Measurements from ENCODE around the gene CCDC40.

The CCDC40 gene

DNA sequence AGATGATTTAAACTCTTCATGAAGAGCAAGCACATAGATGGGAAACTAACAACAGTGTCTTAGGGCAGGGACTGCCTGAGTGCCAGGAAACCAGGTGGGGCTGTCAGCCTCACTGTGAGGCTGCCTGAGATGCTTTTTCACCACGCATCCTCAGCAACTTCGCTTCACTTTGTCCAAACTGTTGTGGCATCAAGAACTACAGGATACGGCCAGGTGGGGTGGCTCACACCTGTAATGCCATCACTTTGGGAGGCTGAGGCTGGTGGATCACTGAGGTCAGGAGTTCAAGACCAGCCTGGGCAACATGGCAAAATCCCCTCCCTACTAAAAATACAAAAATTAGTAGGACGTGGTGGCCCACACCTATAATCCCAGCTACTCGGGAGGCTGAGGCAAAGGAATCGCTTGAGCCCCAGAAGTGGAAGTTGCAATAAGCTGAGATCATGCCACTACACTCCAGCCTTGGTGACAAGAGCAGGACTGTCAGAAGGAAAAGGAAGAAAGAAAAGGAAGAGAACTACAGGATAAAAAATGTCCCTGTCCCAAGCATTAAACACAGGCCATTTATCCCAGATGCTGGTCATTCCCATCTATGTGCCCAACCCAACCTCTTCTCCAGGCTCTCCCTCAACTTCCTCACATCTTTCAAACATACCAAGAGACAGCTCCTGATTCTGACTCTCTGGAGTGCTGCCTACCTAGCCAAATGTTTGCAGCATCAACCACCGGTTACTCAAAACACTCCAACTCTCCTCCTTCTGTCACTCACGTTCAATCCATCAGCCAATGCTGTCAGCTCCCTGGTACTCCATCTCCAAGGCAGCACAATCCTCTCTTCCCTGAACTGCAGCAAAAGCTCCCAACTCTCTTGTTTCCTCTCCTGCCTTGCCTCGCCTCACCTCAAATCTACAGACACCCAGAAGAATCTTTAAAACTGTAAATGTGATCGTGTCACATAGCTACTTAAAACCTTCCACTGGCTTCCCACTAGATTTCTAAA lies 108.9 kb downstream of the CCDC40 start:
- peaks cover 28% of the 10 kb centered on the region in 2 donors for H3K36me3 ChIP-seq (ENCODE audit: control insufficient read depth in 1 of 2, insufficient read depth in 2 of 2, low read length in 2 of 2)
- H3K4me1 ChIP-seq (ENCODE audit: control insufficient read depth in 1 of 2, insufficient read depth in 2 of 2, low read length in 2 of 2): peaks cover 13 to 26% of the 10 kb centered on the region in 2 donors
- no peaks in the 10 kb centered on the region for H3K9me3 ChIP-seq (ENCODE audit: control insufficient read depth in 1 of 2, low read length in 2 of 2)
- H3K4me3 ChIP-seq (ENCODE audit: low read depth in 1 of 2, low read length in 2 of 2): peak overlapping the region; percentile 89 to 91
- no peaks in the 10 kb centered on the region for H3K27me3 ChIP-seq (ENCODE audit: low read depth, low read length)
- H3K27ac ChIP-seq (ENCODE audit: low read length): no peak overlapping the region

GRCh38 chr17:80146121-80147034 lies 109.9 kb downstream of the CCDC40 start:
- H3K27ac ChIP-seq (ENCODE audit: low read length): peak overlapping the region; percentile 60
- peaks cover 22 to 23% of the 10 kb centered on the region in 2 donors for H3K36me3 ChIP-seq (ENCODE audit: control insufficient read depth in 1 of 2, insufficient read depth in 2 of 2, low read length in 2 of 2)
- H3K4me3 ChIP-seq (ENCODE audit: low read depth in 1 of 2, low read length in 2 of 2): peak overlapping the region; percentile 89 to 91
- no peaks in the 10 kb centered on the region for H3K9me3 ChIP-seq (ENCODE audit: control insufficient read depth in 1 of 2, low read length in 2 of 2)
- H3K27me3 ChIP-seq (ENCODE audit: low read depth, low read length): no peaks in the 10 kb centered on the region
- H3K4me1 ChIP-seq (ENCODE audit: control insufficient read depth in 1 of 2, insufficient read depth in 2 of 2, low read length in 2 of 2): peaks cover 13 to 26% of the 10 kb centered on the region in 2 donors

GRCh38 chr17:80147035-80147822 lies 110.8 kb downstream of the CCDC40 start, which contains the start of gene EIF4A3:
EIF4A3 (minus strand) TSS chr17:80147128; CDS start chr17:80146961, 167 bp downstream.
- H3K27ac ChIP-seq (ENCODE audit: low read length): peak within 1 kb of the TSS; percentile 75
- peak within 1 kb of the TSS; percentile 89 to 91 for H3K4me3 ChIP-seq (ENCODE audit: low read depth in 1 of 2, low read length in 2 of 2)
- no peaks in the 10 kb centered on the region for H3K27me3 ChIP-seq (ENCODE audit: low read depth, low read length)
- peaks cover 13 to 26% of the 10 kb centered on the region in 2 donors for H3K4me1 ChIP-seq (ENCODE audit: control insufficient read depth in 1 of 2, insufficient read depth in 2 of 2, low read length in 2 of 2)
- H3K9me3 ChIP-seq (ENCODE audit: control insufficient read depth in 1 of 2, low read length in 2 of 2): no peaks in the 10 kb centered on the region
- peaks cover 13 to 14% of the 10 kb centered on the region in 2 donors for H3K36me3 ChIP-seq (ENCODE audit: control insufficient read depth in 1 of 2, insufficient read depth in 2 of 2, low read length in 2 of 2)
